Stimulated activated CD8-positive, alpha-beta memory T cell treated with anti-CD3 and anti-CD28 coated beads, Interleukin-12 subunit alpha, Interleukin-12 subunit beta, amount 100 ng/mL, for 1 hour (primary cell): ENCODE data around the gene ORM1.

Source experiments
- DNase-seq: peaks from one replicate; pipeline ENCODE4 v3.0.0-alpha.2; 2020; ENCODE audit warnings: low read depth

The ORM1 gene

GRCh38 chr9:114344188-114344566 is 21.3 kb downstream of the ORM1 start:
- DNase-seq, result no peak

GRCh38 chr9:114344692-114345091 is 21.8 kb downstream of the ORM1 start:
- no peak for DNase-seq

- DNase-seq, result no peak
Measured at GRCh38 chr9:114345493-114346065, 22.7 kb downstream of the ORM1 start.

- DNase-seq, result no peak
Measured at GRCh38 chr9:114346146-114346545, 23.2 kb downstream of the ORM1 start.

- no peak for DNase-seq
Measured at GRCh38 chr9:114347675-114348074, 24.8 kb downstream of the ORM1 start.

- no peak for DNase-seq
Measured at GRCh38 chr9:114348261-114348905, 25.5 kb downstream of the ORM1 start.

- DNase-seq, result peak; percentile 40
Measured at GRCh38 chr9:114348906-114349482, 26.1 kb downstream of the ORM1 start.

- DNase-seq, result no peak
Measured at GRCh38 chr9:114349713-114350480, 27.0 kb downstream of the ORM1 start.

GRCh38 chr9:114350636-114351401 is 27.9 kb downstream of the ORM1 start:
- no peak for DNase-seq

- no peak for DNase-seq
Measured at GRCh38 chr9:114351932-114352331, 29.0 kb downstream of the ORM1 start.

- no peak for DNase-seq
Measured at GRCh38 chr9:114355821-114356220, 32.9 kb downstream of the ORM1 start.

GRCh38 chr9:114356792-114357191 is 33.9 kb downstream of the ORM1 start:
- no peak for DNase-seq

- DNase-seq, result no peak
Measured at GRCh38 chr9:114357360-114357759, 34.5 kb downstream of the ORM1 start.

GRCh38 chr9:114357911-114358328 is 35.0 kb downstream of the ORM1 start:
- DNase-seq, result no peak

GRCh38 chr9:114359801-114360200 is 36.9 kb downstream of the ORM1 start:
- no peak for DNase-seq

- DNase-seq, result no peak
Measured at GRCh38 chr9:114361542-114361941, 38.6 kb downstream of the ORM1 start.

GRCh38 chr9:114362394-114362793 is 39.5 kb downstream of the ORM1 start:
- DNase-seq, result no peak

GRCh38 chr9:114363424-114363823 is 40.5 kb downstream of the ORM1 start:
- no peak for DNase-seq

GRCh38 chr9:114364134-114365041 is 41.5 kb downstream of the ORM1 start:
- DNase-seq, result no peak

GRCh38 chr9:114365194-114365593 is 42.3 kb downstream of the ORM1 start:
- no peak for DNase-seq
